Astrocyte (in vitro differentiated cells and primary cell): ENCODE measurements around the gene PECR. TPM values are rescaled to one million over a fixed set of nuclear protein-coding genes. Genes with fewer than 3 reads are reported as not detected.

Experiments
- DNase-seq: peaks from one replicate; pipeline ENCODE4 v3.0.0-alpha.2; 2010; ENCODE audit warnings: low read depth
- FAIRE-seq: peaks from 2 replicates; lab custom pipeline; 2011; peaks lifted over from hg19 to GRCh38; lab: Jason Lieb, UNC
- H2AFZ ChIP-seq: 2 replicates; pipeline ENCODE4 v1.6.0; 2012; ENCODE audit warnings: low read depth, low read length, inconsistent platforms
- H3K27ac ChIP-seq: 2 replicates; pipeline ENCODE4 v1.5.1; 2011; ENCODE audit warnings: low read depth, low read length, inconsistent platforms
- H3K27me3 ChIP-seq: 2 replicates; pipeline ENCODE4 v1.6.0; 2011; ENCODE audit warnings: low read length, inconsistent platforms; ENCODE audit not compliant: insufficient read depth
- H3K36me3 ChIP-seq: 2 replicates; pipeline ENCODE4 v1.5.1; 2011; ENCODE audit warnings: low read length, inconsistent platforms; ENCODE audit not compliant: insufficient read depth
- H3K4me1 ChIP-seq: 2 replicates; pipeline ENCODE4 v1.5.1; 2011; ENCODE audit warnings: low read length, inconsistent platforms; ENCODE audit not compliant: insufficient read depth
- H3K4me2 ChIP-seq: 2 replicates; pipeline ENCODE4 v1.6.0; 2012; ENCODE audit warnings: low read length, inconsistent platforms
- H3K4me3 ChIP-seq: 2 replicates; pipeline ENCODE4 v1.5.1; 2011; ENCODE audit warnings: low read depth, mild to moderate bottlenecking, low read length, inconsistent platforms; ENCODE audit not compliant: insufficient read depth
- H3K79me2 ChIP-seq: 2 replicates; pipeline ENCODE4 v1.6.0; 2012; ENCODE audit warnings: mild to moderate bottlenecking, low read length, inconsistent platforms; ENCODE audit not compliant: insufficient read depth
- H3K9ac ChIP-seq: 2 replicates; pipeline ENCODE4 v1.6.0; 2012; ENCODE audit warnings: mild to moderate bottlenecking, low read length, inconsistent platforms
- H3K9me3 ChIP-seq: 2 replicates; pipeline ENCODE4 v1.5.1; 2012; ENCODE audit warnings: low read depth, mild to moderate bottlenecking, low read length, inconsistent platforms; ENCODE audit not compliant: insufficient read depth
- H4K20me1 ChIP-seq: 2 replicates; pipeline ENCODE4 v1.6.0; 2012; ENCODE audit warnings: low read length, inconsistent platforms; ENCODE audit not compliant: insufficient read depth
- H3K27ac Mint-ChIP-seq: one replicate; pipeline ENCODE4 v1.8.0; 2021; ENCODE audit warnings: mild to moderate bottlenecking, mixed read lengths; ENCODE audit not compliant: unreplicated experiment
- H3K27me3 Mint-ChIP-seq: one replicate; pipeline ENCODE4 v1.8.0; 2021; ENCODE audit warnings: low read depth, mixed read lengths; ENCODE audit not compliant: unreplicated experiment
- H3K36me3 Mint-ChIP-seq: one replicate; pipeline ENCODE4 v1.8.0; 2021; ENCODE audit warnings: low read depth, mixed read lengths; ENCODE audit not compliant: unreplicated experiment
- H3K4me1 Mint-ChIP-seq: one replicate; pipeline ENCODE4 v1.8.0; 2021; ENCODE audit warnings: low read depth, mixed read lengths; ENCODE audit not compliant: unreplicated experiment
- H3K4me3 Mint-ChIP-seq: one replicate; pipeline ENCODE4 v1.8.0; 2021; ENCODE audit warnings: mild to moderate bottlenecking, moderate library complexity, mixed read lengths; ENCODE audit not compliant: unreplicated experiment
- H3K9me3 Mint-ChIP-seq: one replicate; pipeline ENCODE4 v1.8.0; 2021; ENCODE audit warnings: mild to moderate bottlenecking, mixed read lengths; ENCODE audit not compliant: unreplicated experiment
- CTCF ChIP-seq: IDR thresholded peaks from 2 replicates; pipeline ENCODE4 v1.5.1; 2011; ENCODE audit warnings: low read depth, mild to moderate bottlenecking, inconsistent platforms, low read length, moderate library complexity; ENCODE audit not compliant: insufficient read depth
- EZH2 ChIP-seq: IDR thresholded peaks from 2 replicates; pipeline ENCODE4 v1.6.1; 2012; ENCODE audit warnings: mild to moderate bottlenecking, low read length, inconsistent platforms; ENCODE audit not compliant: insufficient read depth
- total RNA-seq: library from RNA; stranded (reverse); gene quantifications from 2 replicates; pipeline ENCODE4 v1.2.1, GENCODE V29; 2021

Gene PECR
- total RNA-seq, 1 donor from 2014 or later = 17.0 TPM

- Mint-ChIP-seq H3K4me1 (no peaks in the 10 kb centered on the region), H3K36me3 (peaks cover 12% of the 10 kb centered on the region), H3K27ac (no peak overlapping the region), H3K4me3 (no peak overlapping the region), H3K27me3 (no peaks in the 10 kb centered on the region), H3K9me3 (no peaks in the 10 kb centered on the region)
- H3K9ac ChIP-seq = no peak overlapping the region
- H3K4me3 ChIP-seq = no peak overlapping the region
- TF ChIP-seq EZH2 = no peak
- TF ChIP-seq CTCF = no peak
- no peaks in the 10 kb centered on the region for H3K79me2 ChIP-seq
- no peaks in the 10 kb centered on the region for H3K9me3 ChIP-seq
- H2AFZ ChIP-seq = no peak overlapping the region
- DNase-seq (no peak), FAIRE-seq (no peak)
- no peaks in the 10 kb centered on the region for H3K27me3 ChIP-seq
- H3K4me2 ChIP-seq = no peak overlapping the region
- no peaks in the 10 kb centered on the region for H3K4me1 ChIP-seq
- no peaks in the 10 kb centered on the region for H4K20me1 ChIP-seq
- no peaks in the 10 kb centered on the region for H3K36me3 ChIP-seq
- H3K27ac ChIP-seq = no peak overlapping the region
These were observed 41.7 kb downstream of the PECR start for GRCh38 chr2:216039918-216040317.

- no peaks in the 10 kb centered on the region for H3K9me3 Mint-ChIP-seq
- H3K36me3 Mint-ChIP-seq = peaks cover 7% of the 10 kb centered on the region
- no peaks in the 10 kb centered on the region for H3K36me3 ChIP-seq
- H3K27ac ChIP-seq = no peak overlapping the region
- H2AFZ ChIP-seq = no peak overlapping the region
- no peak for TF ChIP-seq EZH2
- TF ChIP-seq CTCF = peak; percentile 98
- DNase-seq = peak; percentile 41
- no peak overlapping the region for H3K27ac Mint-ChIP-seq
- H3K79me2 ChIP-seq = no peaks in the 10 kb centered on the region
- no peak overlapping the region for H3K9ac ChIP-seq
- H3K27me3 ChIP-seq = no peaks in the 10 kb centered on the region
- no peak overlapping the region for H3K4me2 ChIP-seq
- H3K9me3 ChIP-seq = no peaks in the 10 kb centered on the region
- H3K4me3 ChIP-seq = no peak overlapping the region
- no peak overlapping the region for H3K4me3 Mint-ChIP-seq
- peak; percentile 32 for FAIRE-seq
- peaks cover 11% of the 10 kb centered on the region for H3K4me1 ChIP-seq
- H3K4me1 Mint-ChIP-seq = peaks cover 17% of the 10 kb centered on the region
- no peaks in the 10 kb centered on the region for H4K20me1 ChIP-seq
- H3K27me3 Mint-ChIP-seq = no peaks in the 10 kb centered on the region
These were observed 47.5 kb downstream of the PECR start for GRCh38 chr2:216034065-216034464.

- Mint-ChIP-seq H3K9me3 (no peaks in the 10 kb centered on the region), H3K36me3 (peaks cover 7% of the 10 kb centered on the region), H3K4me3 (no peak overlapping the region), H3K4me1 (peaks cover 17% of the 10 kb centered on the region), H3K27me3 (no peaks in the 10 kb centered on the region), H3K27ac (no peak overlapping the region)
- no peak for TF ChIP-seq CTCF
- no peak for TF ChIP-seq EZH2
- H3K4me3 ChIP-seq = no peak overlapping the region
- peaks cover 11% of the 10 kb centered on the region for H3K4me1 ChIP-seq
- DNase-seq (no peak), FAIRE-seq (no peak)
- H3K9me3 ChIP-seq = no peaks in the 10 kb centered on the region
- no peaks in the 10 kb centered on the region for H3K79me2 ChIP-seq
- H4K20me1 ChIP-seq = no peaks in the 10 kb centered on the region
- H3K27ac ChIP-seq = no peak overlapping the region
- H3K4me2 ChIP-seq = no peak overlapping the region
- H3K9ac ChIP-seq = no peak overlapping the region
- H2AFZ ChIP-seq = no peak overlapping the region
- no peaks in the 10 kb centered on the region for H3K27me3 ChIP-seq
- no peaks in the 10 kb centered on the region for H3K36me3 ChIP-seq
These were observed 48.2 kb downstream of the PECR start for GRCh38 chr2:216033403-216033802.
